Fibroblast of peridontal ligament (primary cell): Measurements from ENCODE around the gene RNF40.
"Not testable (repeated sequence)": the region's sequence is repeated elsewhere in the genome, so short reads cannot be mapped to it uniquely, and the experiment has no call there.

ENCODE experiments used
- DNase-seq: peaks from one replicate; pipeline ENCODE4 v3.0.0-alpha.2; 2010; ENCODE audit errors: extremely low read depth

Gene RNF40

DNA sequence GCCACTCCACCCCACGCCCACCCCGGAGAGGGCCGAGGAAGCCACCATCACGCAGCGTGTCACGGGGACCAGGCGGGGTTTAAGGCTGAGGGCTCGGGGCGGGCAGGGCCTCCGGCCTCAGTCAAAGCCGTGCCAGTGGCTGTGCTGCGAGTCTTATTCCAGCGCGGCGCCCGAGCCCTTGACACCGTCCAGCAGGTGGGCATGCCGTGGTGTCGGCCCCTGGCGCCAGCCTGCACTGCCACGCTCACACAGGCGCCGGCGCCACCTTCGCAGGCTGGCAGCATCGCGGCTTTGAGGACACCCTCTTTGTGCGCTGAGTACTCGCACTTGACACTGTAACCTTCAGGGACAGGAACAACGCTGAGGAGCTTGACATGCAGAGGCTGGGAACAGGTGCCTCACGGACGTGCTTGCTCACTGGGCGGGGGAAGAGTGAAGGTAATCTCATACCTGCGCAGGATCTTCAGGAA is 58.9 kb downstream of the RNF40 start:
- DNase-seq, result no peak

DNA sequence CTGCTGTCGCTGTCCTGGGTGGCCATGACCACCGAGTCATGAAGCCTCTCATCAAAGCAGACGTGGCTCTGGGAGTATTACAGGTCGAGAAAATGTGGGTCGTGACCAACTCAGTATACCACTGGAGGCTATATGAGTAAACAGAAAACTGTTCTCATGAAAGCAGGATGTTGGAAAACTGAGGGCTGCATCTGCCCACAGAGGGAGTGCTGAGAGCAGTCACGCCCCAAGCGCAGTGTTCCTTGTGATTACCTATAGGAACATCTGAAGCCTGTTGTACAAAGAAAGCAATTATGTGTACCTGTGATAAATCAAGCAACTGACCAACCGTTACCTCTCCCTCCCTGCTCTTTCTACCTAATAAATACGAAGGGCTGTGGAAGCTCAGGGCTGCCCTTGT is 59.3 kb downstream of the RNF40 start:
- not testable (repeated sequence) for DNase-seq

DNA sequence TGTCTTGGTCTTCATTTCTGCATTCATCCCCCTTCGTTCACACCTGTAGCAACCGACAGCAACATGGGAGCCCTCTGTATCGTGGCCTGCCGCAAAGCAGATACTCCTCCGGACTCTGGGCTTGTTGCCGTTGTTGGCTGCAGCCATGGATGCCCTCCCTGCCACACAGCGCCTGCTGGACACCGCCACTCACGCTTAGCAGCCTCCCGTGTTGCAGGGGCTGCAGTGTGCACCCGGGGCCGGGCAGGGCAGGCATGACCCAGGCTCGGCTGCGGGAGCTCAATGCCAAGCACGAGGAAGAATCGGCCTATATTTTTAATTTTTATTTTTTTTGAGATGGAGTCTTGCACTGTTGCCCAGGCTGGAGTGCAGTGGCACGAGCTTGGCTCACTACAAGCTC is 59.8 kb downstream of the RNF40 start:
- DNase-seq, result no peak
